KBM-7 (cell line): ENCODE measurements around the gene TEP1.
A peak's percentile ranks its signal among the peaks of the same experiment; 100 is the strongest.
"Not testable (repeated sequence)": the region's sequence is repeated elsewhere in the genome, so short reads cannot be mapped to it uniquely, and the experiment has no call there.

Experiments
- DNase-seq: peaks from one replicate; pipeline ENCODE4 v3.0.0-alpha.2; 2015
- in situ Hi-C: fragments of 300-500 bp; cut with MboI; formaldehyde crosslinking; loops from 2 replicates; pipeline ENCODE4 v1.14.3; 2020; ENCODE audit warnings: low sequenced_read_pairs, low pct_unique_long_range_greater_than_20kb, mixed read lengths

Gene TEP1

DNA sequence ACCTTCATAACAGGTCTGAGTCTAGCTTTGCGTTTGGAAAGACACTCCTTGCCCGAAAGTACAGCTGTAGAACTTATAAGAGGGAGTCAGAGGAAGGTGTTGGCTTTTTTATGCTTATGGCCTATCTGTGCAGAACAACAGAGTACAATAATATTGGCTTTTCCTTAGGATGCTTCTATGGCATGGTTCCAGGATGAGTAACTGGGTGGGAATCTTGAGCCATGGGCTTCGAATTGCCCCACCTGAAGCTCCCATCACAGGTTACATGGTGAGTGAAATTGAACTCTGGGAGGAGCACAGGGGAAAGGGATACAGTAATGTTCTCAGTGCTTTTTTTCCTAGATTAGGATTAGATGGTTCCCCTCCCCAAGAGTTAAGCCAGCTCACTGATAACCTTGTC is 56.9 kb downstream of the TEP1 start:
- DNase-seq, result no peak
- in situ Hi-C loops, result no loop called here

DNA sequence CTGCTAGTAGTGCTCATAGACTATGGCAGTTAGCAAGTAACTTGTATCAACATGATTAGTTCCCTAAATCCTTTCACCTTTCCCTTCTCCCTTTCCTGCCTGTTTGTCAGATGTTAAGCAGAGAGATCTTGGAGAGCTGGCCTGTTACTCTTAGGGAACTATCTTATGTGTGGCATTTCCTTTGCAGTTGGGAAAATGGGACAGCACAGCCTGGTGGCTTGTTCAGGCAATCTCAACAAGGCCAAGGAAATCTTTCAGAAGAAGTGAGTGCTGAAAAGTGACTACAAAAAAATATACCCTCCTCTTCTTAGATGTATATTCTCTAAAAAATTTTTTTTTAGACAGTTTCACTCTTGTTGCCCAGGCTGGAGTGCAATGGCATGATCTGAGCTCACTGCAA is 62.4 kb downstream of the TEP1 start:
- no peak for DNase-seq
- in situ Hi-C loops, result no loop called here

GRCh38 chr14:20350282-20350681 is 63.0 kb downstream of the TEP1 start:
- in situ Hi-C loops, result no loop called here
- no peak for DNase-seq

DNA sequence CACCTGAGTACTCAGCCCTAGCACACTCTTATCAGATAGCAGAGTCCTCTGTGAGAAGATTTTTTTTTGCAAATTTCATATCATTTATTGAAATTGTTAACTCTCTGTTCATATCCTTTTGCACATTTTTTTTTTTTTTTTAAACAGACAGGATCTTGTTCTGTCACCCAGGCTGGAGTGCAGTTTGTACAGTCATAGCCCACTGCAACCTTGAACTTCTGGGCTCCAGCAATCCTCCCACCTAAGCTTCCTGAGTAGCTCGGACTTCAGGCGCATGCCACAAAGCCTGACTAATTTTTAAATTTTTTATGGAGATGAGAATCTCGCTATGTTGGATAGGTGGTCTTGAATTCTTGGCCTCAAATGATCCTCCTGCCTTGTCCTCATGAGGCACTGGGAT is 65.6 kb downstream of the TEP1 start:
- no peak for DNase-seq
- in situ Hi-C loops, result loop anchor here (25.0 kb wide), 1 partner anchor 265 kb away; no protein-coding TSS in a partner anchor

DNA sequence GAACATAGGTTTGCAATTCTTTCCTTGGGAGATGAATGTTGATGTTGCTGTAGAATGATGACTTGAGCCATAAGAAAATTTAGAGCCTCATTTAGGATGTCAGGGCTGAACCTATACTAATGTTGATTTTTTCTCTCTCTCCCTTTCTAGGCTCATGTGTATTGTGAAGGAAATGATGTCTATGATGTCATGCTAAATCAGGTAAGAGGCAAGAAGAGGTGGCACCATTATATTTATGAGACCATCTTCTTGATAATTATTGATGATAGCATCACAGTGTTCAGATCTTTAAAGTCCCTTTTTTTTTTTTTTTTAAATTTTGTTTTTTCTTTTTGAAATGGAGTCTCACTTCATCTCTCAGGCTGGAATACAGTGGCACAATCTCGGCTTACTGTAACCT is 66.6 kb downstream of the TEP1 start:
- no peak for DNase-seq
- in situ Hi-C loops, result loop anchor here (25.0 kb wide), 1 partner anchor 266 kb away; no protein-coding TSS in a partner anchor

DNA sequence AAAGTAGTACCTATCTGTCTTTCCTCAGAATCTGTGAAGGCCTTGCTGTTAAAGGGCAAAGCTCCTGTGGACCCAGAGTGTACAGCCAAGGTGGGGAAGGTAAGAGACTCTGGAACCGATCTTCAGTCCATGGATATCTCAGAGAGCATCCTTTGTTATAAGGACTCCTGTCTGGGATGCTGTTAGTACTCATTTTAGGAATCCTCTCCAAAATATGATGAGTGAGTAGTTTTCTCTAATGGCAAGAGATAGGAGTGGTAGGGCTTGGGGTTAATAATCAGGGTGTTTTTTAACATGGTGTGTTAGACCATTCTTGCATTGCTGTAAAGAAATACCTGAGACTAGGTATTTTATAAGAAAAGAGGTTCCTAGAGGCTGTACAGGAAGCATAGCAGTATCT is 67.9 kb downstream of the TEP1 start:
- in situ Hi-C loops, result loop anchor here (25.0 kb wide), 1 partner anchor 267 kb away; no protein-coding TSS in a partner anchor
- DNase-seq, result no peak

- no peak for DNase-seq
- in situ Hi-C loops, result loop anchor here (25.0 kb wide), 1 partner anchor 268 kb away; no protein-coding TSS in a partner anchor
Observed at GRCh38 chr14:20343862-20344220, 69.5 kb downstream of the TEP1 start.

GRCh38 chr14:20343092-20343861 is 70.0 kb downstream of the TEP1 start, which contains the start of gene PARP2:
TSS of gene PARP2 (plus strand) at chr14:20343635. CDS start at chr14:20343642, 7 bp downstream.
- DNase-seq, result peak; percentile 100
- in situ Hi-C loops, result loop anchor here (25.0 kb wide), 1 partner anchor 269 kb away; no protein-coding TSS in a partner anchor

- no peak for DNase-seq
- in situ Hi-C loops, result loop anchor here (25.0 kb wide), 1 partner anchor 271 kb away; no protein-coding TSS in a partner anchor
Observed at GRCh38 chr14:20341646-20342045, 71.7 kb downstream of the TEP1 start.

DNA sequence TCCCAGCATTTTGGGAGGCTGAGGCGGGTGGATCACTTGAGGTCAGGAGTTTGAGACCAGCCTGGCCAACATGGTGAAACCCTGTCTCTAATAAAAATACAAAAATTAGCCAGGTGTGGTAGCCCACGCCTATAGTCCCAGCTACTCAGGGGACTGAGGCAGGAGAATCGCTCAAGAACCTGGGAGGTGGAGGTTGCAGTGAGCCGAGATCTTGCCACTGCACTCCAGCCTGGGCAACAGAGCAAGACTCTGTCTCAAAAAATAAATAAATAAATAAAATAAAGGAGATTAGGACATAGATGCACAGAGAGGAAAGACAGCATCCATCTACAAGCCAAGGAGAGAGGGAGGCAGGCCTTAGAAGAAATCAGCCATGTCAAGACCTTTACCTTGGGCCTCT is 72.3 kb downstream of the TEP1 start:
- in situ Hi-C loops, result loop anchor here (25.0 kb wide), 1 partner anchor 271 kb away; no protein-coding TSS in a partner anchor
- DNase-seq, result not testable (repeated sequence)

DNA sequence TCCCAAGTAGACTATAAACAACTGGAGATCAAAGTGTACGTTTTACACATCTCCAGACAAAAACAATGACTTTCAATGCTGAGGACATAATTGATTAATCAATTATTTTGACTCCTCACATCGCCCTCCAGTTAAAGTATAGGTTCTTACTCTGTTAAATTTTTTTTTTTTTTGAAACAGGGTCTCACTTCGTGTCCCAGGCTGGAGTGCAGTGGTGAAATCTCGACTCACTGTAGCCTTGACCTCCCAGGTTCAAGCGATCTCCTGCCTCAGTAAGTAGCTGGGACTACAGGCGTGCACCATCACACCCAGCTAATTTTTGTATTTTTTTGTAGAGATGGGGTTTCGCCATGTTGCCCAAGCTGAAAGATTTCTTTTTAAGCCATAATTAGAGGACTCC is 79.3 kb downstream of the TEP1 start:
- in situ Hi-C loops, result loop anchor here (25.0 kb wide), 1 partner anchor 278 kb away; no protein-coding TSS in a partner anchor
- DNase-seq, result no peak

GRCh38 chr14:20333494-20333841 is 79.8 kb downstream of the TEP1 start:
- in situ Hi-C loops, result loop anchor here (25.0 kb wide), 1 partner anchor 279 kb away; no protein-coding TSS in a partner anchor
- no peak for DNase-seq

- in situ Hi-C loops, result loop anchor here (25.0 kb wide), 1 partner anchor 279 kb away; no protein-coding TSS in a partner anchor
- peak; percentile 89 for DNase-seq
Observed at GRCh38 chr14:20332788-20333493, 80.4 kb downstream of the TEP1 start, which contains the start of gene CCNB1IP1. TSS of gene CCNB1IP1 (minus strand) at chr14:20333279. CDS start at chr14:20316523, 16,756 bp downstream.

DNA sequence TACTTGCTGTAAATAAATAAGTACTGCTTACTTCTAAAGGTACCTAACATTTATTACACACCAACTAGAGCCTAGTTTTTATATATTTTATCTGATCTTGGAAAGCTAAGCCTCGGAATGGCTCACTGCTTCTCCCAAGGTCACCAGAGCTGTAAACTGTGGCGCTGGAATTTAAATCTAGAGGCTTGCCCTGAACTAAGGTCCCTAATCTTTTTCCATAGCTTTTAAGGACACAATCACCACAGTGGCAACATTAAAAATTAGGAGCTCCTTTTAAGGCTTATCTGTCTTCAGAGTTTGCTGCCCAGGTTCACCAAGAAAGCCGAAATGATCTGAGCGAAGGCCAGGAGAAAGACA is 80.9 kb downstream of the TEP1 start:
- in situ Hi-C loops, result loop anchor here (25.0 kb wide), 1 partner anchor 280 kb away; no protein-coding TSS in a partner anchor
- DNase-seq, result no peak

GRCh38 chr14:20331053-20331613 is 82.2 kb downstream of the TEP1 start:
- in situ Hi-C loops, result loop anchor here (25.0 kb wide), 1 partner anchor 281 kb away; no protein-coding TSS in a partner anchor
- DNase-seq, result peak; percentile 23

- in situ Hi-C loops, result loop anchor here (25.0 kb wide), 1 partner anchor 283 kb away; no protein-coding TSS in a partner anchor
- DNase-seq, result no peak
Observed at GRCh38 chr14:20329355-20329754, 83.9 kb downstream of the TEP1 start.

GRCh38 chr14:20328705-20329104 is 84.6 kb downstream of the TEP1 start:
- no peak for DNase-seq
- in situ Hi-C loops, result loop anchor here (25.0 kb wide), 1 partner anchor 284 kb away; no protein-coding TSS in a partner anchor

- in situ Hi-C loops, result loop anchor here (25.0 kb wide), 1 partner anchor 285 kb away; no protein-coding TSS in a partner anchor
- peak; percentile 79 for DNase-seq
Observed at GRCh38 chr14:20327005-20327869, 86.1 kb downstream of the TEP1 start.
